HG02852 (cell line): Measurements from ENCODE around the gene COL7A1.

ENCODE experiments used
- ATAC-seq: cut with Tn5 transposase; IDR thresholded peaks from one replicate; pipeline ENCODE4 v1.9.1; 2021; ENCODE audit warnings: mild to moderate bottlenecking, moderate library complexity; ENCODE audit not compliant: unreplicated experiment

COL7A1 gene

DNA sequence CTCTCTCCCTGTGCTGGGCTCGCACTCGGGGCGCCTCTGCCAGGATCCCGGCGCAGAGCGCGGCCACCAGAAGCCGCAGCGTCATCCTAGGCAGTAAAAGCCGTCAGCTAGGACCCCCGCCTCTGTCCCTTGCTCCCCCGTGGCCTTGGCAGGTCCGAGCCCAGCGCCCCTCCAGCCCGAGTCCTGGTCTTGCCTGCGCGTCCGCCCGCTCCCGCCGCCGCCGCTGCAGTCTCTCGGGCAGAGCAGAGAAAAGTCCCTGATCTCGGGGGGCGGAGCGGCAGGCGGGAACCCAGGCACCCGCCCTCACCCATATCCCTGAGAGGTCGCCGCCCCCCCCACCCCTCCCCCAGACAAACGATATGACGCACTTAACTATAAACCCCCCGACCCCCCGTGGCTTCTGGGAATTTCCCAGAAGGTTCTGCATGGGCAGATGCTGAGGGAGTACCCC, at the start of gene COL7A1:
COL7A1 (minus strand) TSS at position 255 of the 451 bp plus-strand sequence; CDS start at position 85, 170 bp downstream.
- no peak for ATAC-seq

DNA sequence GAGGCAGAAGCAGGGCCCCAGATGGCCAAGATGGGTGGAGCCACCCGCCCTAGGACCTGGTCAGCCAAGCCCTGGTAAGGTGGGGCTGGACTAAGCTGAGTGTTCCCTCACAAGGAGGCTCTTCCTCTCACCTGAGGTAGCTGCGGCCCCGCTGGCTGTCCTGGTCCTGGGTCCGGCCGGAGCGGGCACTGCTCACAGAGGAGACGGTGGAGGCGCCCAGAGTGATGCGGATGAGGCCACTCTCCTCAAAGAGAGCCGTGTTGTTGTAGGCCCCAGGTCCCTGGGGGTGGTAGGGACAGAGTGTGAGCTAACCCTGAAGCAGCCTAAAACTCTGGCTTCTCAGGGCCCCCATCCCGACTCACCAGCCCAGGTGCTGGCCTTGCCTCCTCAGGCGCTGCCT, 47.5 kb upstream of the COL7A1 start:
- no peak for ATAC-seq

DNA sequence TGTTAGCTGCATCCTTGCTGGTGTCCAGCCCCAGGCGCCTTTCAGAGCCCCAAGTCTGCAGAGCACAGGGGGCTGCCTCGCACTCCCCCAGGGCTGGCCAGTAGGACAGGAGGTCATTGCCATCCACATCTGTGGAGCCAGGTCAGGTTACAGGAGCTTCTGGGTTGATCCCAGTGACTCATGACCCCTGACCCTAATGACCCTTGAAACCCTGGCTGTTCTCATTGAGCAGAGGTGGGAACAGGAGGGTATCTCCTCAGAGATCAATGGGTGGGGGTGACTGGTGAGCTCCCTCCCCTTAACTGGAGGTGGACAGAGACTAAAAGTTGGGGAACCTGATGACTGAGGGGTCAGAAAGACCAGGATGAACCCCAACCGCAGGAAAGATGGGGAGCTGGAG, 46.3 kb upstream of the COL7A1 start:
- no peak for ATAC-seq

- ATAC-seq, result no peak
Measured at GRCh38 chr3:48639944-48640606, 44.9 kb upstream of the COL7A1 start.

DNA sequence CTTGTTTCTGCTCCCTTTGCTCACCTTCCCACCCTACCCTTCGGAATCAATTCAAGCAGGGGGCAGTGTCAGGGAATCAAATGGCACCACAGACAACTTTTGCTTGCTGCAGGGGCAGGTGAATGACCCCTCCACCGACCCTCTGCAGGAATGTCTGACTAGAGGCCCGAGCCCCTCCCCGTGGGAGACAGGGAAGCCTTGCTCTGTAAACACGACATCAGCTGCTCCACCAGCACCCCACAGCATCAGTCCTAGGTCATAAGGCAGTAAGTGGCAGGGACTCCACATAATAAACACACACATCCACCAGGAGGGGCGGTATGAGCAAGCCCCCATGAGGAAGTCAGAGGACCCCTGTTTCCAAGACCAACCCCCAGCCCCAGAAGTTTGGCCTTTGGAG, 42.2 kb upstream of the COL7A1 start:
- no peak for ATAC-seq

- ATAC-seq, result no peak
Measured at GRCh38 chr3:48636149-48636655, 41.1 kb upstream of the COL7A1 start.

GRCh38 chr3:48635222-48636021, 40.3 kb upstream of the COL7A1 start, which contains the start of gene SLC26A6:
TSS of gene SLC26A6 (minus strand) at chr3:48635461. CDS start at chr3:48635393, 68 bp downstream.
- peak; percentile 91 for ATAC-seq

DNA sequence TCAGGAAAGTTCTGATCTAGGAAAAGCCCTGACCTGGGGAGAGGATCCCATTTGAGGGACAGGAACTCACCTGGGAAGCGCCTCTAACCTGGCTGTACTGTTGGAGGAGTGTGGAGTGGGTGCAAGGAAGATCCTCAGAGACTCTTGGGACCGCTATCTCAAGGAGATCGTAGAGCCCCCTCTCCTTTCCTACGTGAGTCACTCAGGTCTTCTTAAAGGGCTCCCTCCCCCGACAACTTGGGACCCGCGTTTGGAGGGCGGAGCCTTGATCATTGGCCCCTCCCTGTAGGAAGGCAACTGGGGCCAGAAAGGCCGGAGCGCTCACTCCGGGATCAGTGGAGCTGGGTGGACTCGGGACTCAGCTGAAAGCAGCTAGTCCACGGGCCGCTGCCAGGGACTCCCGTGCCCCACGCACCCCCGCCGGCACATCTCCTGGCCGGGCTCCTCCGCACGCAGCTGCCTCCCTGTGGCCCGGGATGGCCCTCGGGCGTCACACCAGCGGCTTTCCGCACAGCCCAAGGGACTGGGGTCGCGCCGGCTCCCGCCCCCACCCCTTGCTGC, 39.6 kb upstream of the COL7A1 start:
- ATAC-seq, result peak; percentile 18

GRCh38 chr3:48633743-48634142, 38.6 kb upstream of the COL7A1 start:
- ATAC-seq, result no peak

DNA sequence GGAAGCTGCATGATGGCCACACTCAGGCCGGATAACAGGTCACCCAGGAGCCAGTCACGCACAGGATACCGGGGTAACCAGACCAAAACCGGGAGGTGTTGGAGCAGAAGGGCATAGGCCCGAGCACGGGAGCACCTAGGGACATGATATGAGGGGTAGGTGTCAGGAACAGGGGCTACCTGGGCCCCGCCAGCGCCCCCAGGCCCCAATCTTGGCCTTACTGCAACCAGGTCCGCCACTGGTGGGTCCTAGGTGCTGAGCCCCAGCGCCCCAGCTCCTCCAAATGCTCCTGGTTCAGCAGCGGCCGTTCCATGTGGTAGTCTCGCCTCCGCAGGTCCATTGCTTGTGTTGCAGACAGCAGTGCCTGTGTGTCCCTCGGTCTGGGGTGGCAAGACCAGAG, 38.1 kb upstream of the COL7A1 start:
- no peak for ATAC-seq

DNA sequence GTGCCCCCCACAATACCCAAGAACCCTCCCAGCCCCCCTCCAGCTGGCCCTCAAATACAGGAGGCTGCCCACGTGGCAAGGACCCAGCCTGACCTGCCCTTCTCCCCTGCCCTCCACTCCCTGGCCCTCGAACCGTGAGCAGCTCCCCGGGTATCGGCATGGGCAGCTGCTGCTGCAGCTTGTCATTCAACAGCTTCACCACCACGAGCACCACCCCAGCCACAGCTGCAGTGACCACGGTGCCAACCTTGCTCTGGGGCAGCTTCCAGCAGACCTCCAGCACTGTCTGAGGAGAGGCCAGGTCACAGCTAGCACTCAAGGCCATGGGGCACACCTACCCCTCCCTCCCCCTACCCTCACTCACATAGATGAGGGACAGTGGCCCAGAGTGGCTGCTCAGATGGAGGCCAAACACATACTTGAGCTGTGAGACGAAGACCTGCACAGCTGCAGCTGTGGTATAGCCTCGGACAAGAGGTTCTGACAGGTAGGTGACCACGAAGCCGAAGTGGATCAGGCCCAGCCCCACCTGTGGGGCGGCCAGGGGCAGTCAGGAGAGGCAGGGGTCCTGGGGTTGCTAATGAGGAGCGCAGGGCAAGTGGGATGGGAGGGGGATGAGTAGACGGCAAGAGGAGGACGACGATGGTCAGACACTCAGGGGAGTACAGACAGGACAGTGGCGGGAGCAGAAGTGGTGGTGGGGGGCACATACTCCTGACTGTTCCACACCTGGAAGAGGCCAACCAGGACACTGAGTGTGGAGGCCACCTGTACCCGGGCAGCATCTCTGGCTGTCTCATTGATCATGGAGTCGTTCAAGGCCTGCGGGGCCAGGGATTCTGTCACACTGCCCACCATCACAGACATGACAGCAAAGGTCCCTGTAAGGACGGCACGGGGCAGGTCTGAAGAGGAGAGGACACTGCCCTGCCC, 36.7 kb upstream of the COL7A1 start:
- ATAC-seq, result no peak

DNA sequence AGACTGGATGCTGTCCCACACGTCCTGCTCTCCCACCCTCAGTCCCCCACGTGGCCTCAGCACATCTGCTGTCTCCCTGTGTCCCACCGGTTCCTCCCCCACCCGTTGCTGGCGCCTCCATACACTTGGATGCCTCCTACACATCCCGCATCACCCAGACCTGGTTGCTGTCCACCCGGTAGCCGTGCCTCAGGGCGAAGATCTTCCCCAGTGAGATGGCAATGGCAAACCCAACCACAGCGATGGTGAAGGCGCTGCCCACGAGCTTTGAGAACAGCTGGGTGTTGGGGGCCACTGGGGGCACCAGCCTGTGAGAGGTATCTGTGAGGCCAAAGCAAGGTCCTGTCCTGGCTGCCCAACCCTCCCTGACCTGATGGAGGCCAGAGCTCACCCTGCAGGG, 35.7 kb upstream of the COL7A1 start:
- ATAC-seq, result no peak

GRCh38 chr3:48630407-48630806, 35.3 kb upstream of the COL7A1 start:
- ATAC-seq, result no peak

GRCh38 chr3:48629894-48630293, 34.8 kb upstream of the COL7A1 start:
- no peak for ATAC-seq

- no peak for ATAC-seq
Measured at GRCh38 chr3:48628277-48629017, 33.3 kb upstream of the COL7A1 start.

GRCh38 chr3:48625600-48625999, 30.5 kb upstream of the COL7A1 start:
- ATAC-seq, result no peak

GRCh38 chr3:48624767-48625166, 29.6 kb upstream of the COL7A1 start:
- ATAC-seq, result no peak

- no peak for ATAC-seq
Measured at GRCh38 chr3:48623851-48624547, 28.9 kb upstream of the COL7A1 start.

GRCh38 chr3:48621461-48621869, 26.3 kb upstream of the COL7A1 start, which contains the start of gene TMEM89:
TSS of gene TMEM89 (minus strand) at chr3:48621769. CDS start at chr3:48621756, 13 bp downstream.
- ATAC-seq, result no peak
